D721Med (cell line): ENCODE results near the gene OR5H2.

Experiments
- DNase-seq: peaks from one replicate; pipeline ENCODE4 v3.0.0; 2011; ENCODE audit warnings: low spot score; ENCODE audit not compliant: insufficient read length
- FAIRE-seq: peaks from 2 replicates; lab custom pipeline; 2011; peaks lifted over from hg19 to GRCh38; lab: Jason Lieb, UNC
- TF ChIP-seq, protein P1 (sequence below): IDR thresholded peaks from 2 replicates; pipeline ENCODE4 v1.5.1; 2012; ENCODE audit warnings: mild to moderate bottlenecking, control low read depth; ENCODE audit not compliant: insufficient read depth; ENCODE audit errors: missing control alignments

OR5H2 gene

DNA sequence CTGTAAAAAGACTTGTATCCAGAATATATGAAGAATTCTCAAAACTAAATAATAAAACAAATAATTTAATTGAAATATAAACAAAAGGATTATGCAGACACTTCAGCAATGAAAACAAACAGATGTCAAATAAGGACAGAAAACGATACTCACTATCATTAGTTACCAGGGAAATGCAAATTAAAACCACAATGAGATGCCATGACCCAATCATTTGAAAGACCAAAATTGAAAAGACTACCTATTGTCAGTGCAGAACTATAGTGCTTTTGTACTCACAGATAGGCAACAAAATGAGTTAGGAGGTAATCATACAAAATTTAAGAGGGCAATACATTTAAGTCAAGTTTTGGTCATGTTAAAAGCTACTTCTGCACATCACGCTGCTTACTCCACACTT, 39.8 kb downstream of the OR5H2 start:
- no peak for FAIRE-seq
- DNase-seq: no peak

DNA sequence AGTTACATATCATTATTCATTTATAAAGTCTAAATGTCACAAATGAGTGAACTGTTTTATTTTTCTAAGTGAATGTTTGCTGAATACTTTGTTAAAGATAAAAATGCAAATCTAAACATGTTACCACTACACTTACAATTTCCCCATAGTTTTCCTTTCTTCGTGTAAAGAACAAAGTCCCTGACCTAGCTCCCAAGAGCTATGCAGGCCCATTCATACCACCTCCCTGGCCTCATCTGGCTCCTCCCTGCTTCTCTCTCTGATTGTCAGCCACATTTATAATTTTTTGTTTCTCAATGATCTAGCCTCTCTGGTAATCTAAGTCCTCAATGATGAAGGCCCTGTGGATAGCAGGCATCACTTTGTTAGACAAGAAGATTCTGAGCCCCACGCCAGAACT, 40.4 kb downstream of the OR5H2 start:
- TF ChIP-seq, protein P1, sequence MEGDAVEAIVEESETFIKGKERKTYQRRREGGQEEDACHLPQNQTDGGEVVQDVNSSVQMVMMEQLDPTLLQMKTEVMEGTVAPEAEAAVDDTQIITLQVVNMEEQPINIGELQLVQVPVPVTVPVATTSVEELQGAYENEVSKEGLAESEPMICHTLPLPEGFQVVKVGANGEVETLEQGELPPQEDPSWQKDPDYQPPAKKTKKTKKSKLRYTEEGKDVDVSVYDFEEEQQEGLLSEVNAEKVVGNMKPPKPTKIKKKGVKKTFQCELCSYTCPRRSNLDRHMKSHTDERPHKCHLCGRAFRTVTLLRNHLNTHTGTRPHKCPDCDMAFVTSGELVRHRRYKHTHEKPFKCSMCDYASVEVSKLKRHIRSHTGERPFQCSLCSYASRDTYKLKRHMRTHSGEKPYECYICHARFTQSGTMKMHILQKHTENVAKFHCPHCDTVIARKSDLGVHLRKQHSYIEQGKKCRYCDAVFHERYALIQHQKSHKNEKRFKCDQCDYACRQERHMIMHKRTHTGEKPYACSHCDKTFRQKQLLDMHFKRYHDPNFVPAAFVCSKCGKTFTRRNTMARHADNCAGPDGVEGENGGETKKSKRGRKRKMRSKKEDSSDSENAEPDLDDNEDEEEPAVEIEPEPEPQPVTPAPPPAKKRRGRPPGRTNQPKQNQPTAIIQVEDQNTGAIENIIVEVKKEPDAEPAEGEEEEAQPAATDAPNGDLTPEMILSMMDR: no peak
- FAIRE-seq (no peak), DNase-seq (no peak)

More for the DNA sequence above, 39.8 kb downstream of the OR5H2 start:
- TF ChIP-seq, protein P1: no peak

- FAIRE-seq (no peak), DNase-seq (no peak)
- TF ChIP-seq, protein P1: no peak
These were observed 41.1 kb downstream of the OR5H2 start for GRCh38 chr3:98323425-98323824.

DNA sequence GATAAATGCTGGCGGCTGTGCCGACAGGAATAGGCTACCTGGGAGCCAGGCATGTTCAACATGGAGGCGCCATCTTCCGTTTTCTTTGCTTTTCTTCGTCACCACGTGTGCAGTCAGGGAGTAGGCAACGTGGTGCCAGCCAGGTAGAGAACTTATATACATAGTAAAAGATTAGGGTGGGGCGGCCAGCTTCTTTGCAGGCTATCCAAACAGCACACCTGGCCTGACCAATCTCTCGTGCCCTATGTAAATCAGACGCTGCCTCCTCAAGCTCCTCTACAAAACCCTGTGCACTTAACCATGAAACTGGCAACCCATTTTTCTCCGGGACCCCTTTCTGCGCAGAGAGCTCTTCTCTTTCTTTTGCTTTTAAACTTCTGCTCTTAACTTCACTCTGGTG, 42.8 kb downstream of the OR5H2 start:
- FAIRE-seq (no peak), DNase-seq (no peak)
- TF ChIP-seq, protein P1: no peak

DNA sequence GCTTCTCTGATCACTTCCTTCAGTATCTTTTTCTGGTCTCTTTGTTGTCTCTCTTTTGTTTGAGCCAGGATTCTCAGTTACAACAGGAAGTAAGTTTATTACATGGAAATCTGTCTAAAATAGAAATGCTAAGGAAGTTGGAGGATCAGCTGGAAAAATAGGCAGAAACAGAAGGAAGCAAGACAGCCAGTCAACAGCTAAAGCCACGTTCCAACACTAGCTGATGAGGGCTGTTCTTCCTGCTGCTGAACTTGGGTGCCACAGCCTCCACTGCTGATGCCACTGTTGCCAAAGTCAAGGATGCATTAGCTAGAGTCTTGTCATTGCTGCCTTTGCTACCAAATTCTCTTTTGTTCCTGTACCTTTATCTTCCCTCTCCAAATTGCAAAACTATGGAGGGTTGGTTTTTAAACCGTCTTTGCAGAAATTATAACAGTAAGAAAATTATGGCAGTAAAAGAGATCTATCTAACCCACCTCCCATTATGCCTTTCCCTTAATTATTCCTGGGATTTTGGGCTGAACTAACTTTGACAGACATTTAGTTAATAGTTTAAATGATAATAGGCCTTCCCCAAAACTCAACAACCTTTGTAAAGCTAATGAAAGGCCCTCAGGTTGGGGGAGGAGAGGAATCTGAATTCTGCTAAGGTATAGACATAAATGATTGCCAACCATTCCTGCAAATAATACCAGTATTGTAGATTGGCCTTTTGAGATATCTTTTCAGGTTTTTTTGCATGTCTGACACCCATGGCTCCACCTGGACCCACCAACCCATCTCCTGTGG, 44.0 kb downstream of the OR5H2 start:
- FAIRE-seq (no peak), DNase-seq (no peak)
- TF ChIP-seq, protein P1: no peak

DNA sequence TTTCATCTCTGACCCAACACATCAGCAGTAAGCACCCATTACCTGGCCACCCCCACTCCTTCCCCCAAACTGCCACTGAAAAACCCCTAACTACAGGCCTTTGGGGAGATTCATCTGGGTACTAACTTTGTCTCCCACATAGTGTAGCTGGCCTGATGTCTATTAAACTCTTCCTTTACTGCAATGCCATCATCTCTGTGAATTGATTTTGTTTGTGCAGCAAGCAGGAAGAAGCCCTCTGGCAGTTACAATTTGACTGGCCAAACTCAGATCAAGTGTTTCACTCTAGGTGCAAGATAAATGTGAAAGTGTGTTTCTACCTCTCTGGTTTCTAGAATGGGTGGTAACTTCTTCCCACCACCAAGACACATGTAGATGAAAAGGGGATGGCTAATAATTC, 44.6 kb downstream of the OR5H2 start:
- DNase-seq (no peak), FAIRE-seq (no peak)
- TF ChIP-seq, protein P1: no peak

DNA sequence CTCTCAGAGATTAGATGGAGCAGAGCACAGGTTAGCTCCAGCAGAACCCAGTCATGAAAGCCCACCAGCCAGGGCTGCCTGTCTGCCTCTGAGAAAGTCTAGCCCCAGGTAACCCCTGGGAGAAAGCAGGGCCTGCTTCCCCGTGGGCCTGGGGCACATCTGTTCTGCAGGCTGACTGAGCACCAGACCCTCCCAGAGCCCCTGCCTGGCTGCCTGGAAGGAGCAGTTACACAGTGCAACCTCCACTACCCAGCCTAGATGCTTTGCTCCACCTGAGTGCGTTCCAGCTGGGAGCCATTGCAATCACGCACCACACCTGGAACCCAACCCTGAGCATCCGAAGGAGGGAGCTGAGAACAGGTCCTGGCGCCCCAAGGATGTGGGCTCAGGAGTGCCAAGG, 46.6 kb downstream of the OR5H2 start:
- no peak for FAIRE-seq
- no peak for DNase-seq
- TF ChIP-seq, protein P1: no peak
